Heart right ventricle (tissue), 16 donors: Measurements from ENCODE around the gene CUBN. TPM values are rescaled to one million over a fixed set of nuclear protein-coding genes. Genes with fewer than 3 reads are reported as not detected.

Source experiments
- ATAC-seq, 8 donors: fragments of 200-7000 bp; cut with Tn5 transposase; one replicate each; pipeline ENCODE4 v1.9.1; 2020; ENCODE audit warnings: mild to moderate bottlenecking in 8 of 8, moderate library complexity in 8 of 8, moderate number of reproducible peaks in 1 of 8
- DNase-seq, 2 donors: peaks; one replicate each; pipeline ENCODE4 v3.0.0-alpha.2; 2020
- H3K27ac ChIP-seq, 10 donors: fragments of 200-600 bp; sonication (generic) in 2 of 10; one replicate each; pipeline versions ENCODE4 v1.5.0 to v1.8.0; 2020 to 2022; ENCODE audit warnings: mild to moderate bottlenecking in 3 of 10
- H3K27me3 ChIP-seq, 7 donors: fragments of 200-600 bp; one replicate each; pipeline ENCODE4 v1.8.0; 2021 to 2022; ENCODE audit warnings: mild to moderate bottlenecking in 2 of 7
- H3K36me3 ChIP-seq, 9 donors: fragments of 200-600 bp; sonication (generic) in 1 of 9; one replicate each; pipeline versions ENCODE4 v1.5.0 to v1.8.0; 2020 to 2022; ENCODE audit warnings: mild to moderate bottlenecking in 2 of 9
- H3K4me1 ChIP-seq, 9 donors: fragments of 200-600 bp; sonication (generic) in 1 of 9; one replicate each; pipeline versions ENCODE4 v1.5.0 to v1.8.0; 2020 to 2022; ENCODE audit warnings: mild to moderate bottlenecking in 4 of 9
- H3K4me3 ChIP-seq, 10 donors: fragments of 200-600 bp; sonication (generic) in 2 of 10; one replicate each; pipeline versions ENCODE4 v1.5.0 to v1.8.0; 2020 to 2022; ENCODE audit warnings: mild to moderate bottlenecking in 7 of 10, moderate library complexity in 2 of 10
- H3K9me3 ChIP-seq, 11 donors: fragments of 200-600 bp in 10 of 11; sonication (generic) in 2 of 11; one replicate each; pipeline versions ENCODE4 v1.5.0 to v1.8.0; 2013 to 2022; ENCODE audit warnings: mild to moderate bottlenecking in 2 of 11, control low read depth in 1 of 11, moderate library complexity in 1 of 11
- CTCF ChIP-seq, 9 donors: fragments of 200-600 bp; sonication (generic) in 2 of 9; IDR thresholded peaks; one replicate each; pipeline versions ENCODE4 v1.5.0 to v1.8.0; 2021 to 2022; ENCODE audit warnings: antibody characterized with exemption in 9 of 9, mild to moderate bottlenecking in 5 of 9, moderate library complexity in 1 of 9
- WGBS, 2 donors: extraction: QIAGEN DNeasy Blood & Tissue Kit; methylation state at CpG; one replicate each; pipeline ENCODE4 v1.1.7; 2013; ENCODE audit warnings: inconsistent platforms in 1 of 2; 5-methylcytosine and 5-hydroxymethylcytosine counted together
- intact Hi-C, 10 donors: fragments of 100-400 bp; cut with DNase I; formaldehyde crosslinking; loops; one replicate each; pipeline versions ENCODE4 v1.11.1 to v1.14.2; 2022
- polyA plus RNA-seq, 2 donors: library from polyadenylated mRNA; stranded (reverse); fragments of 200-250 nt; gene quantifications; one replicate each; pipeline ENCODE4 v1.2.3, GENCODE V29; 2013
- total RNA-seq, 10 donors: library from RNA; stranded (reverse); fragmentation: NEBNext Ultra II Directional in 3 of 10; extraction: Animal tissue kit (Norgen Biotek cat#: 25700) in 3 of 10; gene quantifications; one replicate each; pipeline versions ENCODE4 v1.2.1 to v1.2.4, GENCODE V29; 2021 to 2023
- donor health status: Arrhythmogenic right ventricular cardiomyopathy.
- donor health status: ischemic (EF 13 %, LVEDD 7.1; RV severe dilation, severe dysfunction).
- donor health status: healthy with polysubstance abuse.
- donor health status: DM: no; HTN: yes; CAD: no.
- donor health status: DM: no; HTN: no; CAD: no.
- donor health status: ischemic (EF 25% LVEDD 6.9; RV normal size, moderate dysfunction).
- donor health status: ischemic (EF 25% LVEDD 5.7; RV mildly dilated, moderate dysfunction).
- donor health status: healthy.
- donor health status: DM: yes; HTN: yes; CAD: no.
- donor health status: Ischemic cardiomyopathy.
- donor health status: ischemic (EF 35%, LVEDD 5.7; RV mildly dilated, moderate dysfunction).
- donor health status: nonischemic (EF 11% LVEDD 7.7; RV severe dilation, severe dysfunction).
- donor health status: DM: yes; HTN: yes; CAD: no.
- donor health status: PGD.
- donor health status: ischemic (EF 29% LVEDD 5.4; RV normal size, mild dysfunction).
- donor health status: nonischemic (EF 23%, LVEDD 6.1; RV moderate dilation, normal function).

CUBN gene
- total and polyA plus RNA-seq, 12 donors = 0.13 to 1.2 (median 0.42) TPM

GRCh38 chr10:17151716-17152115 is 22.1 kb upstream of the CUBN start:
- intact Hi-C loops = no loop called here
- no peak for ATAC-seq
- Histone ChIP-seq H3K4me3 (no peak overlapping the region), H3K27me3 (no peaks in the 10 kb centered on the region), H3K36me3 (peaks cover 0 to 2% (median 0%) of the 10 kb centered on the region in 9 donors), H3K4me1 (peaks cover 0 to 6% (median 0%) of the 10 kb centered on the region in 9 donors), H3K27ac (no peak overlapping the region), H3K9me3 (no peaks in the 10 kb centered on the region)
- 76 to 83% methylated on average over 1 of the region's 1 CpG for WGBS, 2 donors
- DNase-seq = no peak
- TF ChIP-seq CTCF (IDR thresholded peaks at IDR 0.05) = no peak

GRCh38 chr10:17147884-17148489 is 18.4 kb upstream of the CUBN start:
- Histone ChIP-seq H3K9me3 (no peaks in the 10 kb centered on the region), H3K27me3 (no peaks in the 10 kb centered on the region), H3K4me1 (peaks cover 0 to 6% (median 0%) of the 10 kb centered on the region in 9 donors), H3K4me3 (no peak overlapping the region), H3K27ac (no peak overlapping the region), H3K36me3 (no peaks in the 10 kb centered on the region)
- ATAC-seq (no peak), DNase-seq (no peak)
- intact Hi-C loops = no loop called here
- WGBS, 2 donors = 86 to 87% methylated on average over 5 of the region's 5 CpGs
- TF ChIP-seq CTCF (IDR thresholded peaks at IDR 0.05) = no peak

GRCh38 chr10:17146892-17147291 is 17.3 kb upstream of the CUBN start:
- 93 to 94% methylated on average over 3 of the region's 3 CpGs for WGBS, 2 donors
- intact Hi-C loops = no loop called here
- H3K4me1 ChIP-seq = peaks cover 0 to 6% (median 0%) of the 10 kb centered on the region in 9 donors
- no peaks in the 10 kb centered on the region for H3K27me3 ChIP-seq
- H3K27ac ChIP-seq = no peak overlapping the region
- no peaks in the 10 kb centered on the region for H3K36me3 ChIP-seq
- no peaks in the 10 kb centered on the region for H3K9me3 ChIP-seq
- DNase-seq (no peak), ATAC-seq (no peak)
- TF ChIP-seq CTCF (IDR thresholded peaks at IDR 0.05) = no peak
- H3K4me3 ChIP-seq = no peak overlapping the region

- H3K36me3 ChIP-seq = no peaks in the 10 kb centered on the region
- H3K4me3 ChIP-seq = no peak overlapping the region
- DNase-seq (no peak), ATAC-seq (no peak)
- 98 to 100% methylated on average over 1 of the region's 1 CpG for WGBS, 2 donors
- no peaks in the 10 kb centered on the region for H3K9me3 ChIP-seq
- no peak overlapping the region for H3K27ac ChIP-seq
- TF ChIP-seq CTCF (IDR thresholded peaks at IDR 0.05) = no peak
- intact Hi-C loops = no loop called here
- no peaks in the 10 kb centered on the region for H3K27me3 ChIP-seq
- H3K4me1 ChIP-seq = peaks cover 0 to 6% (median 0%) of the 10 kb centered on the region in 9 donors
Measured at GRCh38 chr10:17145239-17145638, 15.6 kb upstream of the CUBN start.
